ENCODE results near the gene NFIB. TPM values are rescaled to one million over a fixed set of nuclear protein-coding genes. Genes with fewer than 3 reads are reported as not detected.

NFIB gene
- total RNA-seq, 1 experiment from 2014 or later = 14.3 TPM

GRCh38 chr9:14262827-14263226 lies 51.1 kb downstream of the NFIB start:
- Histone ChIP-seq H3K4ac (ENCODE audit: low read depth, low read length) (no peak overlapping the region), H3K23me2 (ENCODE audit: insufficient read length, low read depth, low read length, poor library complexity, severe bottlenecking) (no peaks in the 10 kb centered on the region), H4K91ac (ENCODE audit: insufficient read length, low read depth, low read length) (no peak overlapping the region), H2AFZ (ENCODE audit: low read length) (no peak overlapping the region), H4K5ac (ENCODE audit: insufficient read length, low read depth, low read length) (no peak overlapping the region), H3K4me2 (ENCODE audit: insufficient read depth, insufficient read length, low read length) (no peak overlapping the region), H4K20me1 (ENCODE audit: control insufficient read depth, insufficient read depth, insufficient read length) (no peaks in the 10 kb centered on the region), H3K79me1 (ENCODE audit: insufficient read depth, low read depth, low read length, poor library complexity, severe bottlenecking) (no peaks in the 10 kb centered on the region), H2AK5ac (ENCODE audit: insufficient read length, low read length) (no peak overlapping the region), H2BK20ac (ENCODE audit: low read depth, low read length, poor library complexity, severe bottlenecking) (no peak overlapping the region), H3K27me3 (ENCODE audit: insufficient read depth, low read length) (no peaks in the 10 kb centered on the region), H3K18ac (ENCODE audit: insufficient read length, low read depth, low read length) (no peak overlapping the region), H3T11ph (ENCODE audit: low read length) (no peak overlapping the region), H4K8ac (replicated peaks; ENCODE audit: insufficient read length, low read depth, low read length) (no peak overlapping the region), H2BK120ac (ENCODE audit: low read depth, low read length, poor library complexity, severe bottlenecking) (no peak overlapping the region), H3K14ac (ENCODE audit: insufficient read depth, low read length) (no peak overlapping the region), H2BK15ac (ENCODE audit: low read depth, low read length) (no peak overlapping the region), H2BK5ac (ENCODE audit: insufficient read length, low read length) (no peak overlapping the region), H3K56ac (ENCODE audit: insufficient read length, low read depth, low read length) (no peak overlapping the region), H3K4me1 (ENCODE audit: insufficient read depth, low read length) (no peaks in the 10 kb centered on the region), H3K79me2 (ENCODE audit: insufficient read depth, low read length) (no peaks in the 10 kb centered on the region), H2BK12ac (ENCODE audit: insufficient read length, low read depth, low read length) (no peak overlapping the region), H3K27ac (ENCODE audit: insufficient read length, low read depth, low read length) (no peak overlapping the region), H3K23ac (ENCODE audit: insufficient read length, low read depth, low read length) (no peak overlapping the region), H3K9ac (ENCODE audit: extremely low read depth, insufficient read length, low read length) (no peak overlapping the region), H3K9me3 (ENCODE audit: control insufficient read depth, low read depth, low read length) (no peaks in the 10 kb centered on the region)
- Mint-ChIP-seq H3K36me3 (ENCODE audit: insufficient read depth in 1 of 3, low read depth in 3 of 3) (peaks cover 0 to 2% (median 2%) of the 10 kb centered on the region in 3 experiments; a peak in 1 of 7 replicates), H3K9me3 (no peaks in the 10 kb centered on the region), H3K4me3 (no peak overlapping the region), H3K4me1 (peaks cover 8 to 11% of the 10 kb centered on the region in 2 experiments; a peak in 3 of 4 replicates), H3K27ac (no peak overlapping the region), H3K27me3 (ENCODE audit: low read depth) (no peaks in the 10 kb centered on the region)
- no CpG with 5 or more reads among the region's 2 CpGs for WGBS (ENCODE audit: extremely low coverage, insufficient read length, low lambda C conversion rate)
- no peak for TF ChIP-seq CTCF (conservative IDR thresholded peaks at IDR 0.05)
- DNase-seq = no peak

All from H9 (cell line).